Thyroid gland (tissue), 4 donors: ENCODE data around the gene SLC11A2.

Experiments
- POLR2A ChIP-seq, 2 donors: fragments of 450-650 bp; IDR thresholded peaks; one replicate each; pipeline ENCODE4 v1.6.1; 2017; ENCODE audit warnings: antibody characterized with exemption in 2 of 2, mild to moderate bottlenecking in 2 of 2, moderate library complexity in 1 of 2
- TF ChIP-seq, protein P1 (sequence below), 6 experiments: fragments of 200-600 bp in 3 of 6; fragments of 450-650 bp in 3 of 6; sonication (generic) in 3 of 6; IDR thresholded peaks; one replicate each; pipeline ENCODE4 v1.5.1; 2016 to 2019; ENCODE audit warnings: antibody characterized with exemption in 6 of 6, mild to moderate bottlenecking in 2 of 6, inconsistent platforms in 1 of 6, moderate library complexity in 1 of 6

DNA sequence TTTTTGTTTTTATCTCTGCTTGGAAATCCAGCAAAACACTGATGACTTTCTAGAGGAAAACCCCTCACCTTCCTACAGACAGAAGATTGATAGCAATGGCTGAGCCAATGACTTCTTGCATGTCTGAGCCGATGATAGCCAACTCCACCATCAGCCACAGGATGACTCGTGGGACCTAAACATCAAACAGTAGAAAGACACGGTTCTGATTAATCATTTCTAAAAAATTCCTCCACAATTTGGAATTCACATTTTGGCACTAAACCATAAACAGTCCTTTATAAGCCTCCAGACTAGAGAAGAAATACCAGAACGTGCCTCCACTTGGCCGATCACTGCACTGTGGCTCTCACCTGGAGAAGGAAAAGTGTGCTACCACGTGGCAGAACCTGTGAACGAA is 25.9 kb downstream of the SLC11A2 start:
- TF ChIP-seq, protein P1, sequence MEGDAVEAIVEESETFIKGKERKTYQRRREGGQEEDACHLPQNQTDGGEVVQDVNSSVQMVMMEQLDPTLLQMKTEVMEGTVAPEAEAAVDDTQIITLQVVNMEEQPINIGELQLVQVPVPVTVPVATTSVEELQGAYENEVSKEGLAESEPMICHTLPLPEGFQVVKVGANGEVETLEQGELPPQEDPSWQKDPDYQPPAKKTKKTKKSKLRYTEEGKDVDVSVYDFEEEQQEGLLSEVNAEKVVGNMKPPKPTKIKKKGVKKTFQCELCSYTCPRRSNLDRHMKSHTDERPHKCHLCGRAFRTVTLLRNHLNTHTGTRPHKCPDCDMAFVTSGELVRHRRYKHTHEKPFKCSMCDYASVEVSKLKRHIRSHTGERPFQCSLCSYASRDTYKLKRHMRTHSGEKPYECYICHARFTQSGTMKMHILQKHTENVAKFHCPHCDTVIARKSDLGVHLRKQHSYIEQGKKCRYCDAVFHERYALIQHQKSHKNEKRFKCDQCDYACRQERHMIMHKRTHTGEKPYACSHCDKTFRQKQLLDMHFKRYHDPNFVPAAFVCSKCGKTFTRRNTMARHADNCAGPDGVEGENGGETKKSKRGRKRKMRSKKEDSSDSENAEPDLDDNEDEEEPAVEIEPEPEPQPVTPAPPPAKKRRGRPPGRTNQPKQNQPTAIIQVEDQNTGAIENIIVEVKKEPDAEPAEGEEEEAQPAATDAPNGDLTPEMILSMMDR (IDR thresholded peaks at IDR 0.05) = no peak
- TF ChIP-seq POLR2A (IDR thresholded peaks at IDR 0.05) = no peak
